IPS-15b (cell line): ENCODE data around the gene REC114.

Experiments
- H3K27me3 ChIP-seq: one replicate; pipeline ENCODE4 v1.6.1; 2013; ENCODE audit warnings: low read length; ENCODE audit not compliant: control insufficient read depth, insufficient read depth
- H3K36me3 ChIP-seq: one replicate; pipeline ENCODE4 v1.6.1; 2013; ENCODE audit warnings: low read length; ENCODE audit not compliant: control insufficient read depth, insufficient read depth
- H3K4me1 ChIP-seq: one replicate; pipeline ENCODE4 v1.6.1; 2013; ENCODE audit warnings: mild to moderate bottlenecking, low read length; ENCODE audit not compliant: control insufficient read depth, insufficient read depth
- H3K4me3 ChIP-seq: one replicate; pipeline ENCODE4 v1.5.1; 2013; ENCODE audit warnings: low read depth, low read length
- H3K9ac ChIP-seq: one replicate; pipeline ENCODE4 v1.6.1; 2013; ENCODE audit warnings: low read depth, mild to moderate bottlenecking, low read length
- H3K9me3 ChIP-seq: one replicate; pipeline ENCODE4 v1.6.1; 2013; ENCODE audit warnings: mild to moderate bottlenecking, low read length; ENCODE audit not compliant: control insufficient read depth, insufficient read depth

Gene REC114

GRCh38 chr15:73584699-73585420 lies 141.9 kb downstream of the REC114 start:
- Histone ChIP-seq H3K27me3 (no peaks in the 10 kb centered on the region), H3K4me1 (no peaks in the 10 kb centered on the region), H3K4me3 (no peak overlapping the region), H3K36me3 (peaks cover 13% of the 10 kb centered on the region), H3K9me3 (no peaks in the 10 kb centered on the region), H3K9ac (no peak overlapping the region)

DNA sequence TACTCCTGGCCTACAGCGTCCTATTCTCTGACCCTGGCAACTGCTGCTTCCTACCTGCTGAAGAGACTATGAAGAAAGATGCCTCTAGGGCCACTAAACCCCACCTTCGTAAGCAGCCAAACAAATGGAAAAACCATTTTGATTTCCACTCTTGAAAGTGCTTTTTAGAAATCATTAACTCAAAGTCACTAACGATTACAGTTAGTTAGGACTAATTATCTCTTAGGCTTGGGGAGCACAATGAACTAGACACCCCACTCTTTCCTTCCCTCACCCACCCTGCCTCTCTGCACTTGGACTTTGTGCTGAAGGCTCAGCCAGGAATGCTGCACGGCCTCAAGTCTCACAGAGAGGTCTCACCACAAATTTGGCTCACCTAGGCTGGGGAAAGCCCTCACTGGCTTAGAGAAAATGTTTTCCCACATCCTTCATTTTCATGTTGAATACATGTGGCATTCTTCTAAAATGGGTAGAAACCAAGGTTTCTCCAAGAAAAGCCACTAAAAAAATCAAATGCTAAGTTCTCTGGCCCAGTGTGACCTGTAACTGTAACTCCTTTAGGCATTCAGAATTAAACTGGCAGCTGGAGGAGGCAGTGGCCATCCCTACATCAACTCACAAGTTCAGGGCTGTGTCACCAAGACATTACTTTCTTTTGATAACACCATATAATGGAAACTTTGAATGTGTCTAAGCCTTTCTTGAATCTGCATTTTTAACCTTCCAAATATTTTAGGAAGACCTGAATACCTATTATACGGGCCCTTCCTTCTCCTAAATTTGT lies 143.1 kb downstream of the REC114 start:
- Histone ChIP-seq H3K36me3 (peaks cover 13% of the 10 kb centered on the region), H3K4me1 (no peaks in the 10 kb centered on the region), H3K9ac (no peak overlapping the region), H3K9me3 (no peaks in the 10 kb centered on the region), H3K27me3 (no peaks in the 10 kb centered on the region), H3K4me3 (no peak overlapping the region)

DNA sequence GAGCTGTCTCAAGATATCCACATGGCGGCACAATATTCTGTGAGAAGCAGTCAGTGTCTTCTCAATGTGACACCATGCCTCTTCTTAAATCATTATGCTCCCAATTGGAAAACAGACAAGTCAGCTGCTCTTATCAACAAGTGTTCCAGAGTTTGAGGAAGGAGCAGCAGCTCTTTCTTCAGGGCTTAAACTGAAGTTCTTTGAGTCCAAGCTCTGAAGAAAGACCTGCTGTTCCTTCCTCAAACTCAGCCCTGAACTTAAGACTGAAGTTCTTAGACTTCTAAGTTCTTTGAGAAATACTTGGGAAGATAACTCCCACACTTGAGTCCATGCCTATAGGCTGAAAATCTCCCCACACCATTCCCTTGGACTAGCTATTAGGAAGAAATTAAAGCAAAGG lies 146.8 kb downstream of the REC114 start:
- H3K4me3 ChIP-seq: no peak overlapping the region
- H3K9ac ChIP-seq: no peak overlapping the region
- H3K9me3 ChIP-seq: no peaks in the 10 kb centered on the region
- H3K27me3 ChIP-seq: no peaks in the 10 kb centered on the region
- no peaks in the 10 kb centered on the region for H3K4me1 ChIP-seq
- peaks cover 6% of the 10 kb centered on the region for H3K36me3 ChIP-seq

DNA sequence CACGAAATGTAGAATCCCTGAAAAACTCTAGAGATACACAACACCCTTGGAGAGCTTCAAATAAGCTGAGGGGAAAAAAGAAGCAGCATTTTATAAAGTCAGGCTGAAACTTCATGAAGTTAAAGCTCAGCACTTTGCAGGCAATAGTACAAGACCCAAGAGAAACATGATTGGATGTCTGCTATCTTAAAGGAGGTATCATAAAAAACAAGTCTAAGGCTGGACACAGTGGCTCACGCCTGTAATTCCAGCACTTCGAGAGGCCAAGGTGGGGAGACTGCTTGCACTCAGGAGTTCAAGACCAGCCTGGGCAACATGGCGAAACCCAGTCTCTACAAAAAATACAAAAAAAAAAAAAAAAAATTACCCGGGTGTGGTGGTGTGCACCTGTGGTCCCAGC lies 147.3 kb downstream of the REC114 start:
- no peaks in the 10 kb centered on the region for H3K4me1 ChIP-seq
- H3K9ac ChIP-seq: no peak overlapping the region
- H3K27me3 ChIP-seq: no peaks in the 10 kb centered on the region
- no peaks in the 10 kb centered on the region for H3K9me3 ChIP-seq
- no peak overlapping the region for H3K4me3 ChIP-seq
- peaks cover 6% of the 10 kb centered on the region for H3K36me3 ChIP-seq

DNA sequence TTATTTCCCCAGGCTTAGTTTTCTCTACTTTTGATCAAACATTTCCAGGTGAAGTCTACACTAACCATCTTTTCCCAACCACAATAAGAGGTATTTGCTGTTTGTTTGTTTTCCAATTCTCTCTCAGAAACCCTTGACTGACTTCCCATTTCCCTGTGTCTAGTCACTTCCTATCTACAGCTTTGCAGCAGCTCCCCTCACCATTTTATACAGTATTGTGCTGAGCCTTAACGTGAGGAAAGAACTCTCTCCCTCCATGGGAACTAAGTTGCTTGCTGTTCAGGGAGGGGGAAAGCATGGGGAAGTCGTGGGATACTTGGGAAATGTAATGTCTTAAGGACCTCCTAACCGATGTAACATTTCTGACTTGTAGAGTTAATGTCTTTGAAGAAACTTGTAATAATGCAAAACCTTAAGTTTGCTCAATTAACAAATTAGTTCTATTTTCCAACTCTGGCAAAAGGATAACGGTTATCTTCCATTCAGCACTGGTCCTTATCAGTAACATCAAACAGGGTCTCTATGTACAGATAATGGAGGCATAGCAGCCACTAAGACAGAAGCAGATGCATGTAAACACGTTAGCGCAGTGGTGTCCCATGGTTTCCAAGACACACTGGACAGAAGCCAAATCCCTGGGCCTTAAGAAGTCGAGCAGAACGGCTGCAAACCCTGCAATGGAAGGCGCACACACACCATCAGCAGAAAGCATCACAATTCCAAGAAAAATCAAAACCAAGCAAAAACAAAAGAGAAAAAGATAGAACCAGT lies 150.5 kb downstream of the REC114 start:
- Histone ChIP-seq H3K4me3 (no peak overlapping the region), H3K9ac (no peak overlapping the region), H3K9me3 (no peaks in the 10 kb centered on the region), H3K27me3 (no peaks in the 10 kb centered on the region), H3K36me3 (peaks cover 4% of the 10 kb centered on the region), H3K4me1 (peaks cover 16% of the 10 kb centered on the region)

DNA sequence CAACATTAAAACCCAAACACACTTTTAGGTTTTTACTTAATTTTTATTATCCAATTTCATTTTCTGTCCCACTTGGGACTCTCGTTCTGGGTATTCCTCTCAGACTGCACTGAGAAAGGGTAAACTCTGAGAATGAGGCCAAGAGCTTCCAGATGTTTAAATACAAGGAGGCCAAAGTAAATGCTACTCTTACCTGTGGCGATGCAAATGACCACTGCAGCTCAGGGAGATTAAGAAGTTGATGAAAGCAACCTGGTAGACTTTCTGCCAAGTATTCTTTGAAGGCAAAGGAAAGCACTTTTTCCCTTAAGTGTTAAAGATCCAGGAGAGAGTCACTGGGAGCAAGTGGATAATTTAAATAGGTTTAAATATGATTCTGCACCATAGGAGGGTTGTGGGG lies 151.1 kb downstream of the REC114 start:
- no peaks in the 10 kb centered on the region for H3K9me3 ChIP-seq
- no peak overlapping the region for H3K4me3 ChIP-seq
- no peak overlapping the region for H3K9ac ChIP-seq
- H3K27me3 ChIP-seq: no peaks in the 10 kb centered on the region
- H3K4me1 ChIP-seq: peaks cover 16% of the 10 kb centered on the region
- peaks cover 4% of the 10 kb centered on the region for H3K36me3 ChIP-seq

DNA sequence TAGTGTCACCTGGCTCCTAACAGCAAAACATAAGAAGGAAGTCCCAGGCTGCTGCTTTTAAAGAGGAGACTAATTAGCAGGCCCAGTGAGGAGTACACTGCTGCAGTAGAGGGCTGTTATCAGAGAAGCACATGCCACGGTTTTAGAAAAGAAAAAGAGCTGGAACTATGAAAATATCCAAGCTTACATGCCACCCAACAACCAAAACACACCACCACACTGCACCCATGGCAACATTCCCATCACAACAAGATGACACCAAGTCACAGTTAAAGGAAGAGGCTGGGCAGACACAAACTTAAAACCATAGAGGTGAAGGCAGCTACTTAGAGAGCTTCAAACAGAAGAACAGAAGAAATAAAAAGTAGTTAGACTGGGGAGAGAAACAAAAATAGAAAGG lies 153.2 kb downstream of the REC114 start:
- Histone ChIP-seq H3K4me3 (no peak overlapping the region), H3K9me3 (no peaks in the 10 kb centered on the region), H3K36me3 (peaks cover 4% of the 10 kb centered on the region), H3K27me3 (no peaks in the 10 kb centered on the region), H3K4me1 (peaks cover 31% of the 10 kb centered on the region), H3K9ac (no peak overlapping the region)

DNA sequence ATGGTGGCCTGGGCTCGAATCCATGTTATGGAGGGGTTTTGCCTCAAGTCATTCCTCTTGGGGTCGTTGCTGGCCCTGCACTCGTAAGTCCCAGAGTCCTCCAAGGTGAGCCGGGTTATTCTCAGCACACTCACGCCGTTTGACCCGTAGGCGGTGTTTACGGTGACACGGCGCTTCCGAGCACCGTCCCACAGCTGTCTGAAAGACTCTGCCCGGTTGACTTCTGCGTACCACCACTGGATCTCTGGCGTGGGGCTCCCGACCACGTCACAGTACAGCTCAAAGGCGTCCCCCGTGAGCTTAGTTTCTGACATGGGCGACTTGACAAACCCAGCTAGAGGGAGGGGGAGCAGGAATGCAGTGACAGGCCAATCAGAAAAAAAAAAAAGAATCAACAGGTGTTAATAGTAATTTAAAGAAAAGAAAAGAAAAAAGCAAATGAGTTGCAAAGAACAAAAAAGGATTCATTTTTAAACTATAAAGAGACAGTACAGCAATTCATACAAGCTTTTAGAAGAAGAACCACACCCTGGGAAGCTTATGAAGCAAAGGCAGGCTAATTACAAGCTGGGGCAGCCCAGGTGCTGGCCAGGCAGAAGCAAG lies 154.2 kb downstream of the REC114 start:
- H3K4me3 ChIP-seq: no peak overlapping the region
- no peaks in the 10 kb centered on the region for H3K27me3 ChIP-seq
- H3K36me3 ChIP-seq: no peaks in the 10 kb centered on the region
- peaks cover 40% of the 10 kb centered on the region for H3K4me1 ChIP-seq
- no peaks in the 10 kb centered on the region for H3K9me3 ChIP-seq
- no peak overlapping the region for H3K9ac ChIP-seq

DNA sequence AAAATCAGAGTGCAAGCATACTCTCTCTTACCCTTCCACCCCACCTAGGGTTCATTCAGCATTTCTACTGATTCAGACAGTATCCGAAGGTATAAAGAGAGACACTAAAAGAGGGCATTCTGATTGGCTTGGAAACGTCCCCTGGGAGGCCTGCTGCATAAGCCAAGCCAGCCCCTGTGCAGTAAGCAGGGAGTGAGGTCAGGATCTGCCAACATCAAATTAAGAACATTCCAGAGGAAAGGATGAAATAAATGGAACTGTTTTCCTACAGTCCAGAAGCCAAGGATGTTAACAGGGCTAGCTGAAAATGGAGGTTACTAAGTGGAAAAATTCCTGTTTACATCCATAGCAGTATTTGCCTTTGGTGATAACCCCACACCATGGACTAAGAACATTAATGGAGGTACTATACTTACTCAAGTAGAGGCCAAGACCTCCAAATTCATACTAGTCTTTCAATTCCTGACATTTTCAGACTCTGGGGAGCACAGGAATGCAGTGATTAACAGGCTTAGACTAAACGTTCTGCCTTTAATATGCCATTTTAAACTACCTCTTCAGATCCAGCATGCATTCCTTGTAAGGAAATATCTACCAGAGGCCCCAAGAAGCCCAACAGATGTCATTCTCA lies 155.7 kb downstream of the REC114 start:
- Histone ChIP-seq H3K4me1 (peaks cover 55% of the 10 kb centered on the region), H3K4me3 (no peak overlapping the region), H3K27me3 (no peaks in the 10 kb centered on the region), H3K36me3 (no peaks in the 10 kb centered on the region), H3K9ac (no peak overlapping the region), H3K9me3 (no peaks in the 10 kb centered on the region)

DNA sequence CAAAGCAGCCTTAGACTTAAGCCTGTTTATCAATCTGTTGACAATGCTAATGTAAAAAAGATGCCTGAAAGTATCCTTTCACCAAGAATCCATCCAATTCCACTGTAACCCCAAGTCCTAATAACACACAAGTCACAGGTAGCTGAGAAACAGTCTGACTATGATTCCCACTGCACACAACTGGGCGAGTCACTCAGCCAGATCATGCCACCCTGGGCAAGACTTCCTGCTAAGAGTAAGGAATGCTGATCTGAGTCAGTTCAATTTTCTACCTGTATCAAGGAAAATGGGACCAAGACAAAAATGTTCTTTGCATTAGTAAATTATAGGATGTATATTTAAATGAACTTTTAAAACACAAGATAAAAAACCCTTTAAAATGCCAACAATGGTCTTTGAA lies 157.0 kb downstream of the REC114 start:
- H3K9me3 ChIP-seq: no peaks in the 10 kb centered on the region
- H3K4me1 ChIP-seq: peaks cover 57% of the 10 kb centered on the region
- H3K4me3 ChIP-seq: no peak overlapping the region
- no peaks in the 10 kb centered on the region for H3K36me3 ChIP-seq
- H3K9ac ChIP-seq: no peak overlapping the region
- no peaks in the 10 kb centered on the region for H3K27me3 ChIP-seq
